ACHN (cell line): ENCODE measurements around the gene LCE2B.
A peak's percentile ranks its signal among the peaks of the same experiment; 100 is the strongest.
"Not testable (repeated sequence)": the region's sequence is repeated elsewhere in the genome, so short reads cannot be mapped to it uniquely, and the experiment has no call there.

Experiments used
- DNase-seq: peaks from one replicate; pipeline ENCODE4 v3.0.0-alpha.2; 2015
- in situ Hi-C: cut with HindIII; loops from 2 replicates; pipeline ENCODE4 v1.10.0; 2017; ENCODE audit warnings: low sequenced_read_pairs, low pct_ligation_motif_present, low pct_unique_long_range_greater_than_20kb

Gene LCE2B, protein sequence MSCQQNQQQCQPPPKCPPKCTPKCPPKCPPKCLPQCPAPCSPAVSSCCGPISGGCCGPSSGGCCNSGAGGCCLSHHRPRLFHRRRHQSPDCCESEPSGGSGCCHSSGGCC

DNA sequence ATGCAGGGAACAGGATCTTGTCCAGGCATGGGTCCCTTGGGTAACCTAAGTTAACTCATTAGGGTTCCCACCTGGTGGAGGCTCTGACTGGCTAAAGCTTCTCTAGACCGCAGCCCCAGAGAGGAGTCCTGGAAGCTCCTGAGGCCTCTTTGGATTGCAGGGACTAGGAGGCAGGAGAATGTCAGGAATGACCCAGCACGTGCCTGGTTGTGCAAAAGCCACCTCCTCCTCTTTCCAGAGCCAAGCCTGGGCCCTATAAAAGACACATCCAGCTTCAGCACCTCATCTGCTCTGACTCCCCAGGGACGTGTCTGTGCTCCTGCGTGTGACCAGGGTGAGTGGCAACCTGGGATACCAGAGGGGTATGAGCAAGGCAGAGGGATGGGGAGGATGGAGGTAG, at the start of gene LCE2B:
TSS of gene LCE2B (plus strand) at position 301 of the 400 bp plus-strand sequence. CDS start 721 bp downstream, outside the sequence.
- in situ Hi-C loops, DNase-seq: not testable (repeated sequence)

DNA sequence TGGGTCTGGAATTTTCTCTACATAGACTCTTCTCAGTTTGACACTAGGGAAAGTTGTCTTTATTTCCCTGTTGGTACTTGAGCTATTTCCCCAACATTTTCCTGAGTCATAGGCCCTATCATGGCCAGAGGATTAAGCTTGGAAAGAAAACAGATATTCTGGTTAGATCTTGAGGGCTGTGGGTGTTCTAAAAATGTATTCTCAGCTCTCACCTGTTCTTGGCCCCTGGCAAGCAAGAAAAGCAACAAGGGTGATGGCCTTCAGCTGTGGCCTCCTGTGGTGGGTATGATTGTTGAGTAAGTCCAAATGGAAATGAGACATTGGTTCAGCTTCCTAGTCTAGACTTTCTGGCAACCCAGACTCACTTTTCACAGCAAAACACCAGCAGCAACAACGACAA, 45.6 kb upstream of the LCE2B start:
- in situ Hi-C loops = no loop called here
- no peak for DNase-seq

DNA sequence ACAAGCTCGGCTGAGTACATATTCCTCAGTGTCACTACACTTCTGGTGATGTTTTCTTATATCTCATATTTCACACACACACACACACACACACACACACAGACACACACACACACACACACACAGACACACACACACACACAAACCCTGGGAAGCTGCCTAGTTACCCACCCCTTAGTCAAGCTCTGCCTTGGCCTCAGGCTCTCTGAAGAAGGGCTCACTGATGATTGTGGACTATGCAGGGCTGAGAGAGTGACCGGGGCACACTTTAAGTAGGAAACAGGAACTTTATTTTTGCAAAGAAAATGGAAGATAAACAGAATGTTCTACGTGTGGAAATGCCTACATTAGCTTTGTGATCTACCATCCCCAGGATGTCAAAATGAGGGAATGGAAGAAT, 42.0 kb upstream of the LCE2B start:
- no peak for DNase-seq
- in situ Hi-C loops = no loop called here

DNA sequence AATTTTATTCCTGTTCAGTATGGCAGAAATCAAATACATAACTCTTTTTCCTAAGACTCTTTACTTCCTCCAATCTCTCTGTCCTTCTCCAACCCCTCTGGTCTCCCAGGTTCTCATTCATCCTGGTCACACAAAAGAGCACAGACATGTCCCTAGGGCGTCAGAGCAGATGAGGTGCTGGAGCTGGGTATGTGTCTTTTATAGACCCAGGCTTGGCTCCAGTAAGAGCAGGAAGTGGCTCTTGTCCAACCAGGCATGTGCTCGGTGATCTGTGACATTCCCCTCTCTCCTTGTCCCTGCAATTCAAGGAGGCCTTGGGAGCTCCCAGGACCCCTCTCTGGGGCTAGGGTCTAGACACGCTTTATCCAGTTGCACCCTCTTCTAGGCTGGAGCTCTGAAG, 40.8 kb upstream of the LCE2B start:
- in situ Hi-C loops = no loop called here
- no peak for DNase-seq

DNA sequence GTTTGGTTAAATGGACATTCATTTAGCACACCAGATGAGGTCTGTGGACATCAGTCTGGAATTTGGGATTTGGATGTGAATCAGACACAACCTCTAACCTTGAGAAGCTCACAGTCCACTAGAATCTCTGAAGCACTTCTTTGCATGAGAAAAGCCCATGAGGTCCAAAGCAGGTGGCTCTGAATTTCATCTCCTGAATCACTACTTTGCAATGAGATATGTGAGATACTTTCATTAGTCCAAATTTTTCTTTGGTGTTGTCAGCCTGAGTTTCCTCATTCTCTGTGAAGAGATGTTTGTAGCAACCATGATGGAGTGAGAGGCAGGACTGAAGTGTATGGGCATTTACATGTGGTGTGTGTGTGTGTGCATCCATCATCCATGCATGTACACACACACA, 39.3 kb upstream of the LCE2B start:
- in situ Hi-C loops = no loop called here

DNA sequence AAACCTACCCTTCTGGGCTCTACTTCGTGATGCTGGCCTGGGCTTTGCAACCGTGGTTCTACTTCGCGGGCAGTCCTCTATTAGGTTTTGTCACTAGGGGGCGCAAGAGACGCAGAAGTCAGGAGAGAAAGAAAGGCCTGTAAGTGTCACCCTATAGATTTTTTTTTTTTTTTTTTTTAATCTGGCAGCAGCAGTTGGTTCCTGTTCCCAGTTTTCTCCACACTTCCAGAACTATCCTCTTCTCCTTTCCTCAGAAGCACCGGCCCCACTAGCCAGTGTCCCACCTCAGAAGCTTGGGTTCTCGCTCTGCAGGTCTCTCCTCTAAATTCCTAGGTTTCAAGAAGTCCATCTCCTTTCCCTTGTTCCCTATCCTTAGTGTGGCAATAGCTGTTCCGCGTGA, 31.8 kb upstream of the LCE2B start:
- peak; percentile 65 for DNase-seq
- in situ Hi-C loops = no loop called here

More for the DNA sequence above, 39.3 kb upstream of the LCE2B start:
- no peak for DNase-seq

DNA sequence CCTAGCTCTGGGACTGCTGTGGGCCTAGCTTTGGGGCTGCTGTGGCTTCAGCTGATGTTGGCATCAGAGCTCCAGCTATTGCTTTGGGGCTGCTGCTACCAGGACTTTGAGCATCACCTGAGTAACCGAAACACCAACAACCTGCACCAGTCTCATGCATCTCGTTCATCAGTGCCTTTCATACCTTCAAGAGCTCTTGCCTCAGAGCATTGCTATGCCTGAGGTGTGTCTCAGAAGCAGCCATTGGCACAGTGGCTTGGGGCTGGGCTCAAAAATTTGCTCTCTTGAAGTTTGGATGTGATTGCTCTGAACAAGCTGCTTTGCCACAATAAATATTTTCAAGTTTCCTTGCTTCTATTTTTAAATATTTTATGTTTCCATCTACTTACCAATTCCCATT, 29.5 kb upstream of the LCE2B start:
- in situ Hi-C loops = no loop called here
- no peak for DNase-seq

DNA sequence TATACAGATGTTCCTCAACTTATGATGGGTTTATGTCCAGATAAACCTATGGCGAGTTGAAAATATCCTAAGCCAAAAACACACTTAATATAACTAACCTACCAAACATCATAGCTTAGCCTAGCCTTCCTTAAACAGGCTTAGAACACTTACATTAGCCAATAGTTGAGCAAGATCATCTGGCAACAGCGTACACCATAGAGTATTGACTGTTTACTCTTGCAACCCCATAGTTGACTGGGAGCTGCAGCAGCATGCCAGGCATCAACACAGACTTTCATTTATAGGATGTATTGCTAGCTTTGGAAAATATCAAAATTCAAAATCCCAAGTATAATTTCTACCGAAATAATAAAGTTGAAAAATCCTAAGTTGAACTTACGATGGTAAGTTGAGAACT, 28.2 kb upstream of the LCE2B start:
- no peak for DNase-seq
- in situ Hi-C loops = no loop called here

DNA sequence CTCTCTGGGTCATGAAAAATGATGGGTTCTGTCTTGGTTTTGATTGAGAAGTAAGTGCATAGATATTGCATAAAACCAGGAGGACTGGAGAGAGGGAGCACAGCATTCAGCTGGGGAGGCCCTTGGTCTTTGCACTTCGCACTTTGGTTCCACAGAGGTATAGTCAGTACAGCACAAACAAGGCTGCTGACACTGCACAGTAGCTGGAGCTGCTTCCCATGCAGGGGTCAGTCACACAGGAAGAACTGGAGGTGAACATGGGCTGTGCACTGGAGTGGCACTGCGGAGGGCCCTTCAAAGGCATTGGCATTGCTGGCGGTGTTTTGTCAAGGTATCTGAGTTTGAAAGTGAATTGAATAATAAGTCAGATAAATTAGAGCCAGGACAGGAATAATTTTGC, 27.3 kb upstream of the LCE2B start:
- DNase-seq = no peak
- in situ Hi-C loops = no loop called here

DNA sequence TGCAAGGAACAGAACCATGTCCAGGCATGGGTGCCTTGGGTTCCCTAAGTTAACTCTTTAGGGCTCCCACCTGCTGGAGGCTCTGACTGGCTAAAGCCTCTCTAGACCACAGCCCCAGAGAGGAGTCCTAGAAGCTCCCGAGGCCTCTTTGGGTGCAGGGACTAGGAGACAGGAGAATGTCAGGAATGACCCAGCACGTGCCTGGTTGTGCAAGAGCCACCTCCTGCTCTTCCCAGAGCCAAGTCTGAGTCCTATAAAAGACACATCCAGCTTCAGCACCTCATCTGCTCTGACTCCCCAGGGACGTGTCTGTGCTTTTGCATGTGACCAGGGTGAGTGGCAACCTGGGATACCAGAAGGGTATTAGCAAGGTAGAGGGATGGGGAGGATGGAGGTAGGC, 22.8 kb upstream of the LCE2B start, which contains the start of gene LCE2D:
TSS of gene LCE2D (plus strand) at position 283 of the 400 bp plus-strand sequence. CDS start 726 bp downstream, outside the sequence.
- in situ Hi-C loops = no loop called here
- DNase-seq = no peak

DNA sequence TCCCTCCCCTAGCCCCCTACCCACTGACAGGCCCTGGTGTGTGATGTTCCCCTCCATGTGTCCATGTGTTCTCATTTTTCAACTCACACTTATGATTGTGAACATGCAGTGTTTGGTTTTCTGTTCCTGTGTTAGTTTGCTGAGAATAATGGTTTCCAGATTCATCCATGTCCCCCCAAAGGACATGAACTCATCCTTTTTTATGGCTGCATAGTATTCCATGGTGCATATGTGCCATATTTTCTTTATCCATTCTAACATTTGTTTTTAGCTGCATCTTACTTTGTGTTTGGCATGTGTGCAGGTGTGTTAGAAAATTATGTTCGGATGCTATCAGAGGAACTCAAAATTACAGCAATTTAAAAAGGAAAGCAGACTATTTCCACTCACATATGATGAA, 19.8 kb upstream of the LCE2B start:
- in situ Hi-C loops, DNase-seq: not testable (repeated sequence)

DNA sequence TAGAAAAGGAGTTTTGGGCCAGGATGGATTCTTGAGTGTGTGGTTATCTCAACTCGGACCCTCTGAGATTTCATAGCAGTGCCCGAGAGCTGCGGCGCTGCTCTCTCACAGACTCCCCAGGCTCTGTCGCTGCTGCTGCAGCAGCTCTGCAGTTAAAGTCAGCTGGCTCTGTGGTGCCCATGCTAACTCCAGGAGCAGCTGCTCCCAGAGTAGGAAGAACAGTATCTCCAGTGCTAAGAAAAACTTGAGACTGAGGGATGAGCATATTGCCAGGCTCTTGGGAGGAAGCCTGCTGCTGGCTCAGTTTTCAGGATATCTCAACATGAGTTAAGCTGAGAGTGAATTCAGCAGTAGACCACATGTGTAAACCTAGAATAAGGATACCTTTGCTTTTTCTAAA, 18.3 kb upstream of the LCE2B start:
- in situ Hi-C loops = no loop called here
- DNase-seq = no peak

DNA sequence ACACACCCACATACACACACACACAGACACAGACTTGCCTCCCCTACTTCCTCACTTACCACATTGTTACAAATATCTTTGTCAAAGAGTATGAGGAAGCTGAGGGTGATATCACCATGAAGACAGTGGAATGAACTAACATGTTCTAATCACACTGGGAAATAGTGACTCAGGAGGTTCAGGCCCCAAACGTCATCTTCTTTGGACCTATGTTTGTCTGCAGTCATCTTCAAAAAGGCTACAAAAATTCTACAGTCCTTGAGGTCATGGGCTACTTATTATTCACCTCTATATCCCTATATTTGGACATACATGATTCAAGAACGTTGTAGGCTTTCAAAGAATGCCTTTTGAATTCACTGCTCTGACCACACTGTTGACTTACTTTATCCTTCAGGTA, 12.9 kb upstream of the LCE2B start:
- in situ Hi-C loops = no loop called here
- no peak for DNase-seq

DNA sequence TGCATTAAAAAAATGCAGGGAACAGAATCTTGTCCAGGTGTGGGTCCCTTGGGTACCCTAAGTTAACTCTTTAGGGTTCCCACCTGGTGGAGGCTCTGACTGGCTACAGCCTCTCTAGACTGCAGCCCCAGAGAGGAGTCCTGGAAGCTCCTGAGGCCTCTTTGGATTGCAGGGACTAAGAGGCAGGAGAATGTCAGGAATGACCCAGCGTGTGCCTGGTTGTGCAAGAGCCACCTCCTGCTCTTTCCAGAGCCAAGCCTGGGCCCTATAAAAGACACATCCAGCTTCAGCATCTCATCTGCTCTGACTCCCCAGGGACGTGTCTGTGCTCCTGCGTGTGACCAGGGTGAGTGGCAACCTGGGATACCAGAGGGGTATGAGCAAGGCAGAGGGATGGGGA, 10.9 kb upstream of the LCE2B start, which contains the start of gene LCE2C:
TSS of gene LCE2C (plus strand) at position 297 of the 400 bp plus-strand sequence. CDS start 737 bp downstream, outside the sequence.
- in situ Hi-C loops, DNase-seq: not testable (repeated sequence)

DNA sequence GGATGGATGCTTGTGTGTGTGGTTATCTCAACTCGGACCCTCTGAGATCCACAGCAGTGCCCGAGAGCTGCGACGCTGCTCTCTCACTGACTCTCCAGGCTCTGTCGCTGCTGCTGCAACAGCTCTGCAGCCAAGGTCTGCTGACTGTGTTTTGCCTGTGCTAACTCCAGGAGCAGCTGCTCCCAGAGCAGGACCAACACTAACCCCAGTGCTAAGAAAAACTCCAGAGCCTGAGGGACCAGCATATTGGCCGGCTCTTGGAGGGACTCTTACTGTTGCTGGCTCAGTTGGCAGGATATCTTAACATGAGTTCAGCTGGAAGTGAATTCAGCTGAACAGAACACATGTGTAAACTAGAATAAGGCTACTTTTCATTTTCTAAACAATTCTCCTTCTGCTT, 6.5 kb upstream of the LCE2B start:
- DNase-seq = no peak
- in situ Hi-C loops = no loop called here

DNA sequence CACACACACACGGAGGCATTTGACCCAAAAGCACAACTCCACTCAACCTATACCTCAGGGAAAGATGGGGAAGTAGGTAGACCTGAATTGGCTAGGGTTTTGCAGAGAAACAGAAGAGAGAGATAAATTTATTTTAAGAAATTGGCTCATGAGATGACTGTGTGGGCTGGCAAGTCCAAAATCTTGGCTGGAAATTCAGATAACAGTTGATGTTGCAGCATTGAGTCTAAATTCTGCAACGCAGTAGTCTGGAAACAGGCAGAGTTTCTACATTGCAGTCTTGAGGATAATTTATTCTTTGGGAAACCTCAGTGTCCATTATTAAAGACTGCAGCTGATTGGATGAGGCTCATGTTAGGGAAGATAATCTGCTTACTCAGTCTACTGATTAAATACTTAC, 4.3 kb upstream of the LCE2B start:
- in situ Hi-C loops = no loop called here

DNA sequence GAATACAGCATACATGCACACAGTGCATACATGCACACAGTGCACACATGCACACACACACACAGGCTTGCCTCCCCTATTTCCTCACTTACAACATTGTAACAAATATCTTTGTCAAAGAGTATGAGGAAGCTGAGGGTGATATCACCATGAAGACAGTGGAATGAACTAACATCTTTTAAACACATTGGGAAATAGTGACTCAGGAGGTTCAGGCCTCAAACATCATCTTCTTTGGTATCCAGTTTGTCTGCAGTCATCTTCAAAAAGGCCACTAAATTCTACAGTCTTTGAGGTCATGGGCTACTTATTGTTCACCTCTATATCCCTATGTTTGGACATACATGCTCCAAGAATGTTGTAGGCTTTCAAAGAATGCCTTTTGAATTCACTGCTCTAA, 2.1 kb upstream of the LCE2B start:
- no peak for DNase-seq
- in situ Hi-C loops = no loop called here

More for the DNA sequence above, 4.3 kb upstream of the LCE2B start:
- DNase-seq = no peak

DNA sequence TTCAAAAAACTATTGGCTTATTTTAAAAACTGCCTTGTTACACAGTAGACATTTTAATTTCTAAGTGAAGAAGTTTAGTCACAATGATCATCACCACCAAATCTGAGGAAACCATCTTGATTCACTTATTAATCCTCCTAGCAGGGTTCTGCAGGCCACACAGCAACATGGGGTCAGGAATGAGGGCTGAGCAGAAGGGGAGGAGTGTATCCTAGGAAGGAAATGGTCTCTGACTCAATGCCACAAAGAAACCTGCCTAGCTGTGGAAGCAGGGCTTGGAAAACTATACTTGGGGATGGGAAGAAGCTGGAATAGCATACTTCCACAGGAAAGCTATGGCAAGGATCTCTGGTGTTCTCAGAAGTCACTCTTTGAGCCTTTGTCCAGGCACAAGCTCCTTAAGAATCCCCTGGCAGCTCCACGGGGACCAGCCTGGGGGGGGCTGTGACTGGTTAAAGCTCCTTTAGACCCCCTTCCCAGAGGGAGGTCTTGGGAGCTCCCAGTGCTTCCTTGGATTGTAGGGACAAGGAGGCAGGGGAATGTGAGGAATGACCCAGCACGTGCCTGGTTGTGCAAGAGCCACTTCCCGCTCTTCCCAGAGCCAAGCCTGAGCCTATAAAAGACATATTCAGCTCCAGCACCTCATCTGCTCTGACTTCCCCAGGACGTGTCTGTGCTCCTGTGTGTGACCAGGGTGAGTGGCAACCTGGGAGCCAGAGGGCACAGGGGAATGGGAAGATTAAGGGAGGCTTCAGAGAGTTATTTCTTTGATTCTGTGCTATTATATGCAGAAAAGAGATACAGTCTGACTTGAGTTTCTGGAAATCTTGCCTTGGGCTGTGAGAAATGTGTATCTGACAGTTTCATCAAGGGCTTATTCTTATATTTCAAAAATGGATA, 12.0 kb downstream of the LCE2B start, which contains the start of gene LCE2A:
TSS of gene LCE2A (plus strand) at position 645 of the 900 bp plus-strand sequence. CDS start 557 bp downstream, outside the sequence.
- in situ Hi-C loops = no loop called here
- no peak for DNase-seq

DNA sequence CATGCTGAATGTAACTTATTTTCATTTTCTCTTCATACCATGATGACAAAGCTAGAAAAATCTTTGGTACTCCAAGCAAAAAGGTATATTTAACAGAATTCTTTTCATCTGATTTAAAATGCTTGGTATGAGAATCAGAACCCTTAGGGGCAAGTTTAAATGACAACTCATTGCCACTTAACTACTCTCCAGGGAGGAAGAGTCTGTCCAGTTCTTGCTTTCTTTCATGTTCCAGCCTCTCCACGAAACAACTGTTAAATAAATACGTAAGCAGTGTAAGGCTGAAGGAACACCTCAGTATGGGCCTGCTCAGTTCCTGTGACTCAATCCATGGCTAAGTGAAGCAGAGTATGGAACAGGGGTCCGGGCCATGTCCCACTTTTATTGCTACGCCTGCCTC, 13.8 kb downstream of the LCE2B start:
- DNase-seq = no peak
- in situ Hi-C loops = no loop called here

DNA sequence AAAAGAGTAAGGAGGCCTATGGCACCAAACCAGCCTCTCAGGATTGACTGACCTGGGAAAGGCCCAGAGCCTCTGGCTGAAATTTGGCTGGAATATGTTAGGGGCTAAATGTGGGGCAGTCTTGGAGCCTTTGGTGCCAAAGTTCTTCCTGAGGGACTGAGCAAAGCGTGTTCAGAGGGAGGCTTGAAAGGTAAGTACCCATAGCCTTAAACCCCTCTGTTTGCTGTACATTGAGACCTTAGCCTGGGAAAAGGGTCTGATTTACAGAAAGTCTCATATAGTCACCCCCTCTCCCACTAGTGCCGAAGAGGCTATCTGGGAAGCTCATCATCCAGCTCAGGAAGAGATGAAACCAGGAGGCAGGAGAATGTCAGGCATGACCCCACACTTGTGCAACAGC, 21.9 kb downstream of the LCE2B start, which contains the start of gene LCE4A:
TSS of gene LCE4A (plus strand) at position 301 of the 400 bp plus-strand sequence. CDS start 916 bp downstream, outside the sequence.
- DNase-seq = no peak
- in situ Hi-C loops = no loop called here
